ENCODE results near the gene NVL. TPM values are rescaled to one million over a fixed set of nuclear protein-coding genes. Genes with fewer than 3 reads are reported as not detected.

The NVL gene
- total RNA-seq, 1 donor from 2014 or later: 34.6 TPM

DNA sequence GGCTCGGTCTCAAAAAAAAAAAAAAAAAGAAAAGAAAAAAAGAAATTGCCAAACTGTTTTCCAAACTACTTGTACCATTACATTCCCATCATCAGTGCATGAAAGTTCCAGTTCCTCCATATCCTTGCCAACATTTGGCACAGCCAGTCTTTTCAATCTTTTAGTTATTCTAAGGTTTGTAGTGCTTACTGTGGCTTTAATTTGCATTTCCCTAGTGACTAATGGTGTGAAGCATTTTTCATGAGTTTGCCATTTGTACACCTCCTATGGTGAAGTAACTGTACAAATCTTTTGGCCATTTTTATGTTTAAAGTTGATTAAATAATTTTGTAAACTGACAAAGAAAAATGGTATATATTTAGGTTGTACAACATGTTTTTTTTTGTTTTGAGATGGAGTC, 76.3 kb downstream of the NVL start:
- intact Hi-C loops (cut with DNase I): no loop called here
- TF ChIP-seq, protein P1, sequence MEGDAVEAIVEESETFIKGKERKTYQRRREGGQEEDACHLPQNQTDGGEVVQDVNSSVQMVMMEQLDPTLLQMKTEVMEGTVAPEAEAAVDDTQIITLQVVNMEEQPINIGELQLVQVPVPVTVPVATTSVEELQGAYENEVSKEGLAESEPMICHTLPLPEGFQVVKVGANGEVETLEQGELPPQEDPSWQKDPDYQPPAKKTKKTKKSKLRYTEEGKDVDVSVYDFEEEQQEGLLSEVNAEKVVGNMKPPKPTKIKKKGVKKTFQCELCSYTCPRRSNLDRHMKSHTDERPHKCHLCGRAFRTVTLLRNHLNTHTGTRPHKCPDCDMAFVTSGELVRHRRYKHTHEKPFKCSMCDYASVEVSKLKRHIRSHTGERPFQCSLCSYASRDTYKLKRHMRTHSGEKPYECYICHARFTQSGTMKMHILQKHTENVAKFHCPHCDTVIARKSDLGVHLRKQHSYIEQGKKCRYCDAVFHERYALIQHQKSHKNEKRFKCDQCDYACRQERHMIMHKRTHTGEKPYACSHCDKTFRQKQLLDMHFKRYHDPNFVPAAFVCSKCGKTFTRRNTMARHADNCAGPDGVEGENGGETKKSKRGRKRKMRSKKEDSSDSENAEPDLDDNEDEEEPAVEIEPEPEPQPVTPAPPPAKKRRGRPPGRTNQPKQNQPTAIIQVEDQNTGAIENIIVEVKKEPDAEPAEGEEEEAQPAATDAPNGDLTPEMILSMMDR (IDR thresholded peaks at IDR 0.05): no peak
- DNase-seq (ENCODE audit: low spot score in 2 of 2): no peak

DNA sequence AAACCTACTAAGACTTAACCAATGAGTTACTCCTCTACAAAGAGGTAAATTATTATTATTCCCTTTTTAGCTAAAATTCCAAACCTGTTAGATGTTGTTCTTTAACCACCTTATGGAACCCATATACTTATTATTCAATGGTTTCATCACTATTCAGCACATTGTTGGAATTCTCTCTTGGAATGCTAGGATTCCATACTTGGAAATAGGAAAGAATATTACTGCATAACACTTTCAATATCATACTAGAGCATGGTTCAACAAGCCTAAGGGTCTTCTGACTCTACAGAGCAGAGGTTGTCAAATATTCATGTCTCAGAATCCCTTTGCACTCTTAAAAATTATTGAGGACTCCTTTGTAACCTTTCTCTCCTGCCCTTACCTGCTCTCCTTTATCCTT, 77.5 kb downstream of the NVL start:
- no peak for DNase-seq (ENCODE audit: low spot score in 2 of 2)
- Histone ChIP-seq H3K27ac (no peak overlapping the region), H3K27me3 (no peaks in the 10 kb centered on the region), H3K9me3 (no peaks in the 10 kb centered on the region), H3K36me3 (peaks cover 19 to 26% of the 10 kb centered on the region in 2 donors), H3K4me3 (no peak overlapping the region), H3K4me1 (no peaks in the 10 kb centered on the region)
- intact Hi-C loops (cut with DNase I): no loop called here
- TF ChIP-seq, protein P1 (IDR thresholded peaks at IDR 0.05): no peak

More for the DNA sequence above, 76.3 kb downstream of the NVL start:
- Histone ChIP-seq H3K4me3 (no peak overlapping the region), H3K27me3 (no peaks in the 10 kb centered on the region), H3K9me3 (no peaks in the 10 kb centered on the region), H3K36me3 (peaks cover 11 to 15% of the 10 kb centered on the region in 2 donors), H3K4me1 (no peaks in the 10 kb centered on the region), H3K27ac (no peak overlapping the region)

DNA sequence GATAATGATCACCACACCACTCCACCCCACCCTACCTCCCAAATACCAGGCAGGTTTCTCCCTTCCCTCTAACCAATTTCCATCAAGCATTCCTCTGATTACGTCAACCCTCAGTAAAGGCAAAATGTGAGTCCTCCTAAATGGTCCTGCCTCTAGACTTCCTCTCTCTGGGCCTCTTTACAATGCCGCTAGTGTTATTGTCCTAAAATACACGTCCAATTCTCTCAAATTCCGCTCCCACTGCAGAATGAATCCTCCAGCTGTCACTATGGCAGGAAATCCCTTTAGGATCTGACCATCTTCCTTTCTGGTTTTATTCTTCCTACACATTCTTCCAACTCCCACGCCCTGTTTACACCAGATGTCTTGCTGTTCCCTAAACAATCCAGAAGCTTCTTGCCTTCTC, 78.2 kb downstream of the NVL start:
- TF ChIP-seq, protein P1 (IDR thresholded peaks at IDR 0.05): no peak
- Histone ChIP-seq H3K4me1 (no peaks in the 10 kb centered on the region), H3K27ac (no peak overlapping the region), H3K4me3 (no peak overlapping the region), H3K36me3 (peaks cover 23 to 26% of the 10 kb centered on the region in 2 donors), H3K27me3 (no peaks in the 10 kb centered on the region), H3K9me3 (no peaks in the 10 kb centered on the region)
- intact Hi-C loops (cut with DNase I): no loop called here
- no peak for DNase-seq (ENCODE audit: low spot score in 2 of 2)

DNA sequence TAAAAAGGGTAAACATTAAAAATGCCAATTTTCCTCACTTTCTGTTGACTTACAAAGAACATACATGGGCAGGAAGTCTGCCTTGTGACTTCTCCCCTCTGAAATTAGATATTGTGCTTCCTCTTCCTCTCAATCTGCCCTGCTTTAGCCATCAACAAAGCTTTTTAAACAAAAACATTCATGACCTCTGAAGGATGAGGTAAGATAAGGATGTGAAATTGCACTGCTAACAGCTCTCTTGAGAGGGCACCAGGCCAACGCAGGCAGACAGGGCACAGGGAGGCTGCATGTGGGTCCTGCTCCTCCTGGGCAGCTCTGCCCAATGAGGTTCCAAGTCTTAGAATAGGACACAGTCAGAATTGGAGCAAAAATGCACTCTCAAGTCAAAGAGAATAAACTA, 84.8 kb downstream of the NVL start:
- TF ChIP-seq, protein P1 (IDR thresholded peaks at IDR 0.05): no peak
- Histone ChIP-seq H3K4me1 (no peaks in the 10 kb centered on the region), H3K4me3 (no peak overlapping the region), H3K9me3 (no peaks in the 10 kb centered on the region), H3K27me3 (no peaks in the 10 kb centered on the region), H3K36me3 (peaks cover 35 to 37% of the 10 kb centered on the region in 2 donors), H3K27ac (peak overlapping the region in 1 of 2 donors; percentile 11)
- intact Hi-C loops (cut with DNase I): no loop called here
- DNase-seq (ENCODE audit: low spot score in 2 of 2): peak in 1 of 2 donors; percentile 67

DNA sequence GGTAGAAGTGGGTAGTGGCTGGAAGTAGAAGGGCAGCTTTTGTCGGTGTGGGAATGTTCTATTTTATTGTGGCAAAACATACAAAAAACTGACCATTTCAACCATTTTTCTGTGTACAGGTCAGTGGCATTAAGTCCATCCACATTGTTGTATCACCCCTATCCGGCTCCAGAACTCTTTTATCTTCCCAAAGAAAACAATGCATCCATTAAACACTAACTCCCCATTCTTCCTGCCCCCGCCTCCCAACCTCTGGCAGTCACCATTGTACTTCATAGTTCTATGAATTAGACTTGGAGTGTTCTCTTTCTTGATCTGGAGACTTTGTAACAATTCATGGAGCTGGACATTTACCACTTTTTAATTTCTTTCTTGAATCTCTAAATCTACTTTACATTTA, 91.2 kb downstream of the NVL start:
- Histone ChIP-seq H3K27me3 (no peaks in the 10 kb centered on the region), H3K4me3 (no peak overlapping the region), H3K9me3 (no peaks in the 10 kb centered on the region), H3K36me3 (peaks cover 9 to 20% of the 10 kb centered on the region in 2 donors), H3K27ac (no peak overlapping the region), H3K4me1 (no peaks in the 10 kb centered on the region)
- intact Hi-C loops (cut with DNase I): no loop called here
- DNase-seq (ENCODE audit: low spot score in 2 of 2): no peak
- TF ChIP-seq, protein P1 (IDR thresholded peaks at IDR 0.05): no peak

DNA sequence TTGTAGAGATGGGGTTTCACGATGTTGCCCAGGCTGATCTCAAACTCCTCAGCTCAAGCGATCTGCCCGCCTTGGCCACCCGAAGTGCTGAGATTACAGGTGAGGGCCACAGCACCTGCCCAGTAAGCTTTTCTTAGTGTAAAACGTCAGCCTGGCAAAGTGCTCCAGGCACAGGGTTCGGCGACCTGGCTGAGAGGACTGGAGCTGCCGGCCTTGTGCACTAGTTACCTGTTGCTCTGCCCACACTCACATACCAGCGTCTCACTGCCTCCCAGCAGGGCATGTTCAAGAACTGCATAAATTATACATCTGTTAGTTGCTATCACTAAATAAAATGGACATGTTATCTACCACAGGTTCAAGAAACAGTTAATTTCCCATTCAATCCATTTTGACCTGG, 91.8 kb downstream of the NVL start:
- no peak for DNase-seq (ENCODE audit: low spot score in 2 of 2)
- intact Hi-C loops (cut with DNase I): no loop called here
- no peak overlapping the region for H3K4me3 ChIP-seq
- TF ChIP-seq, protein P1 (IDR thresholded peaks at IDR 0.05): no peak
- no peaks in the 10 kb centered on the region for H3K9me3 ChIP-seq
- no peak overlapping the region for H3K27ac ChIP-seq
- no peaks in the 10 kb centered on the region for H3K4me1 ChIP-seq
- H3K36me3 ChIP-seq: peaks cover 9 to 17% of the 10 kb centered on the region in 2 donors
- H3K27me3 ChIP-seq: no peaks in the 10 kb centered on the region
